Stomach (tissue), 9 donors: ENCODE data around the gene HS6ST2. TPM values are rescaled to one million over a fixed set of nuclear protein-coding genes. Genes with fewer than 3 reads are reported as not detected.
A peak's percentile ranks its signal among the peaks of the same experiment; 100 is the strongest.

Source experiments
- DNase-seq, 2 donors: peaks; one replicate each; pipeline versions ENCODE4 v3.0.0 to v3.0.0-alpha.2; 2013 to 2019
- H3K27ac ChIP-seq, 5 donors: fragments of 200-600 bp in 4 of 5; sonication (generic) in 4 of 5; one replicate each; pipeline ENCODE4 v1.5.1; 2013 to 2019; ENCODE audit warnings: mild to moderate bottlenecking in 1 of 5, moderate library complexity in 1 of 5
- H3K27me3 ChIP-seq, 3 donors: fragments of 200-600 bp; sonication (generic); one replicate each; pipeline ENCODE4 v1.5.1; 2017 to 2019; ENCODE audit warnings: mixed run types in 1 of 3
- H3K36me3 ChIP-seq, 4 donors: fragments of 200-600 bp; sonication (generic); 1 replicate in 3 of 4; 2 replicates in 1 of 4; pipeline ENCODE4 v1.5.1; 2016 to 2019
- H3K4me1 ChIP-seq, 4 donors: fragments of 200-600 bp; sonication (generic); one replicate each; pipeline ENCODE4 v1.5.1; 2016 to 2019
- H3K4me3 ChIP-seq, 4 donors: fragments of 200-600 bp; sonication (generic) in 3 of 4; one replicate each; pipeline ENCODE4 v1.5.1; 2016 to 2019; ENCODE audit warnings: mild to moderate bottlenecking in 1 of 4
- H3K9me3 ChIP-seq, 4 donors: fragments of 200-600 bp; sonication (generic); one replicate each; pipeline ENCODE4 v1.5.1; 2016 to 2019
- CTCF ChIP-seq, 7 experiments: fragments of 450-650 bp in 4 of 7; fragments of 200-600 bp in 3 of 7; sonication (generic) in 3 of 7; IDR thresholded peaks; one replicate each; pipeline ENCODE4 v1.5.1; 2016 to 2019; ENCODE audit warnings: antibody characterized with exemption in 7 of 7, control low read depth in 2 of 7, mild to moderate bottlenecking in 1 of 7
- EP300 ChIP-seq: sonication (generic); formaldehyde crosslinking; IDR thresholded peaks from one replicate; pipeline ENCODE4 v1.6.1; 2017; ENCODE audit warnings: antibody characterized with exemption
- POLR2A ChIP-seq, 4 donors: fragments of 450-650 bp; IDR thresholded peaks; one replicate each; pipeline ENCODE4 v1.6.1; 2016; ENCODE audit warnings: antibody characterized with exemption in 4 of 4, control low read depth in 2 of 4, mild to moderate bottlenecking in 1 of 4, moderate library complexity in 1 of 4
- POLR2AphosphoS5 ChIP-seq, 3 donors: sonication (generic); formaldehyde crosslinking; IDR thresholded peaks; one replicate each; pipeline ENCODE4 v1.6.1; 2016; ENCODE audit warnings: antibody characterized with exemption in 3 of 3
- WGBS, 5 donors: extraction: QIAGEN DNeasy Blood & Tissue Kit in 3 of 5; methylation state at CpG; one replicate each; pipeline versions ENCODE4 v1.1.5 to v1.1.7; 2013 to 2018; 5-methylcytosine and 5-hydroxymethylcytosine counted together
- intact Hi-C: fragments of 100-400 bp; cut with DNase I; formaldehyde crosslinking; loops from one replicate; pipeline ENCODE4 v1.15.1; 2023; ENCODE audit warnings: low total_unique reads
- polyA plus RNA-seq, 3 donors: library from polyadenylated mRNA; stranded (reverse); fragments of 200-250 nt; gene quantifications; one replicate each; pipeline ENCODE4 v1.2.3, GENCODE V29; 2013
- total RNA-seq, 5 donors: library from RNA; depleted of rRNA; stranded (reverse); fragments of >200 nt; gene quantifications; one replicate each; pipeline versions ENCODE4 v1.1.0 to v1.2.3, GENCODE V29; 2014 to 2016
- donor health status: healthy with polysubstance abuse.
- donor health status: Bipolar disorder and iron deficiency.
- donor health status: healthy.

HS6ST2 gene
- total and polyA plus RNA-seq, 8 donors, result 0.25 to 4.0 (median 0.89) TPM; not detected in 1

- H3K4me1 ChIP-seq, result peaks cover 0 to 4% (median 0%) of the 10 kb centered on the region in 4 donors
- DNase-seq, result no peak
- intact Hi-C loops, result no loop called here
- 32 to 71% (median 46%) methylated on average over 1 of the region's 1 CpG for WGBS, 5 donors
- no peaks in the 10 kb centered on the region for H3K9me3 ChIP-seq
- H3K27me3 ChIP-seq, result peaks cover 0 to 14% (median 0%) of the 10 kb centered on the region in 3 donors
- TF ChIP-seq POLR2AphosphoS5 (IDR thresholded peaks at IDR 0.05) (no peak), EP300 (no peak), CTCF (IDR thresholded peaks at IDR 0.05) (no peak), POLR2A (IDR thresholded peaks at IDR 0.05) (no peak)
- no peak overlapping the region for H3K4me3 ChIP-seq
- H3K36me3 ChIP-seq, result no peaks in the 10 kb centered on the region
- no peak overlapping the region for H3K27ac ChIP-seq
Measured at GRCh38 chrX:132834741-132835140, 123.7 kb downstream of the HS6ST2 start.

GRCh38 chrX:132834109-132834508 is 124.3 kb downstream of the HS6ST2 start:
- 72 to 85% (median 79%) methylated on average over 5 of the region's 5 CpGs for WGBS, 5 donors
- Histone ChIP-seq H3K9me3 (no peaks in the 10 kb centered on the region), H3K27ac (no peak overlapping the region), H3K4me1 (peaks cover 0 to 4% (median 0%) of the 10 kb centered on the region in 4 donors), H3K36me3 (no peaks in the 10 kb centered on the region), H3K4me3 (no peak overlapping the region), H3K27me3 (peaks cover 0 to 14% (median 0%) of the 10 kb centered on the region in 3 donors)
- intact Hi-C loops, result no loop called here
- no peak for TF ChIP-seq EP300
- no peak for TF ChIP-seq POLR2AphosphoS5 (IDR thresholded peaks at IDR 0.05)
- no peak for TF ChIP-seq POLR2A (IDR thresholded peaks at IDR 0.05)
- no peak for TF ChIP-seq CTCF (IDR thresholded peaks at IDR 0.05)
- no peak for DNase-seq

- TF ChIP-seq EP300, result no peak
- no peak for TF ChIP-seq POLR2A (IDR thresholded peaks at IDR 0.05)
- TF ChIP-seq POLR2AphosphoS5 (IDR thresholded peaks at IDR 0.05), result no peak
- no peak for TF ChIP-seq CTCF (IDR thresholded peaks at IDR 0.05)
- 31 to 50% (median 43%) methylated on average over 2 of the region's 2 CpGs for WGBS, 5 donors
Measured at GRCh38 chrX:132833373-132833772, 125.1 kb downstream of the HS6ST2 start.

GRCh38 chrX:132831336-132831973 is 127.0 kb downstream of the HS6ST2 start:
- Histone ChIP-seq H3K4me1 (peaks cover 0 to 4% (median 0%) of the 10 kb centered on the region in 4 donors), H3K36me3 (no peaks in the 10 kb centered on the region)

More at GRCh38 chrX:132833373-132833772, 125.1 kb downstream of the HS6ST2 start:
- Histone ChIP-seq H3K9me3 (no peaks in the 10 kb centered on the region), H3K4me3 (no peak overlapping the region), H3K27ac (no peak overlapping the region), H3K4me1 (peaks cover 0 to 4% (median 0%) of the 10 kb centered on the region in 4 donors), H3K36me3 (no peaks in the 10 kb centered on the region), H3K27me3 (peaks cover 0 to 14% (median 0%) of the 10 kb centered on the region in 3 donors)
- intact Hi-C loops, result no loop called here
- DNase-seq, result no peak

More at GRCh38 chrX:132831336-132831973, 127.0 kb downstream of the HS6ST2 start:
- peak in 1 of 2 donors; percentile 33 for DNase-seq
- Histone ChIP-seq H3K4me3 (no peak overlapping the region), H3K27ac (no peak overlapping the region), H3K9me3 (no peaks in the 10 kb centered on the region), H3K27me3 (peaks cover 0 to 14% (median 0%) of the 10 kb centered on the region in 3 donors)
- TF ChIP-seq EP300, result no peak
- TF ChIP-seq POLR2AphosphoS5 (IDR thresholded peaks at IDR 0.05), result no peak
- no peak for TF ChIP-seq POLR2A (IDR thresholded peaks at IDR 0.05)
- TF ChIP-seq CTCF (IDR thresholded peaks at IDR 0.05), result no peak
- intact Hi-C loops, result no loop called here
- 56 to 80% (median 75%) methylated on average over 8 of the region's 8 CpGs for WGBS, 5 donors
